GM21367 (cell line): ENCODE results near the gene MAPT.
"Not testable (repeated sequence)": the region's sequence is repeated elsewhere in the genome, so short reads cannot be mapped to it uniquely, and the experiment has no call there.

Source experiments
- ATAC-seq: cut with Tn5 transposase; IDR thresholded peaks from one replicate; pipeline ENCODE4 v1.9.1; 2021; ENCODE audit not compliant: unreplicated experiment

Gene MAPT

DNA sequence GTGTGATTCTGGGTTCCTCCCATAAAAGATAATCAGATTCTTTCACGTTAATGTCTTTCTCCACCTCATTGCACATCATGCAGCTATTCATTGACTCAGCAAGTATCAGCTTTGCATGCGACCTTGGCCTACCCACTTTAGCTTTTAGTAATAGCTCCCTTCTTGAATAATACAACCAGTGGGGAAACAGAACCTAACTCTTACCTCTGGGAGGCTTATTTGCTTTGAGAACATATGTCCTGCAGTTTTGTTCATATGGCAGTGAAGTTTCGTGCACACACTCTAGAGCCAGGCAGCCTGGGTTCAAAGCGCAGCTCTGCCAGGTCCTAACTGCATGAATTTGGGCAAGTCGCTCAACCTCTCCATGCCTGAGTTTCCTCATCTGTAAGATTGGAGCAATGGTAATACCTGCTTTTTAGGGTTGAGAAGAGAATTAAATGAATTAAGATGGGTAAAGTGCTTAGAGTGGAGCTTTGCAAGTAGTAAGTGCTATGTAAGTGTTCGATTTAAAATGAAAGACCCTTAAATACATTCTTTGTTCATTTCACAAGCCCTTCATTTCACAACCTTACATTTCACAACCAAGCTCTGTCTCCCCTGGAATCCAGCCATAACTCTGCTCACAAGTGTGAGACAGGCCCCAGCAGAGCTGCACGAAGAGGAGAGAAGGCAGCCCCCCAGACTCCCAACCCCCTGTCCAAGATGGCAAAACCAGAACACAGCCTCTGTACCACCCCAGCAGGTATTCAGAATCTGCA, 29.3 kb downstream of the MAPT start:
- ATAC-seq: no peak

DNA sequence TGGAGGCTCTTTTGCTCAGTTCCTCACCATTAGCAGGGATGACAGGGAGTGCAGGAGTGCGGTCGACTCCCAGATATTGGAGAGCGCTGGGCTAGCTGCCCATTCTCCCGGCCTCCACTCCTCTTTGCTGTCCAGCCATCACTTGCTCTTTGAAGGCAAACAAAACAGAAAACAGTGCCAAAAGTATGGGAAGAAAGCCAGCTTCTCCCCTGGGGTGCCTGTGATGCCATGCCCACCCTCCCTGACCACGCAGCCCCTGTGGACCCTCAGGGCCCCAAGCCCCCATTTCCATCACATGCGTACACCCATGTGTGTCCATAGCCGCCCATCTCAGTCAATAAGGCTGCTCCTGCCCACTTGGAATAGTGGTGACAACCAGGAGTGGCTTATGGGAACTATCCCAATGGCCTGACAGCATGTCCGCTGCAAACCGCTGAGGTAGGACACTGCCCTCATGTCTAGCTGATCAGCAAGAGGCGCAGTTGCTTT, 30.0 kb downstream of the MAPT start:
- no peak for ATAC-seq

DNA sequence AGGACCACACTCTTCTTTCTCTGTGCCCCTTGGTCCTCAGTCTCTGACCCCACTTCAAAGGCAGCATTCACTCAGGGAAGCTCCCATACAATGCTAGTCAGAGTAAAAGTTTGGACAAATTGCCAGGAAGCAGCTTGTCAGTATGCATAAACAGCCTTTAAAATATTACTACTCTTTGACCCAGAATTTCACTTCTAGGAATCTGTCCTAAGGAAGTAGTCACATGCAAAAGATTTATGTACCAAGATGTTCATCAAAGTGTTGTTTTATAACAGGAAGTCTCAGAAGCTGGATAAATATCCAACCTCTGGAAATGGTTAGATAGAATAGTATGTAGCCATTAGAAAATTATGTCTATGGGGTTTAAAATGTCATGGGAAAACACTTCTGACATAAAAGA, 31.0 kb downstream of the MAPT start:
- ATAC-seq: no peak

DNA sequence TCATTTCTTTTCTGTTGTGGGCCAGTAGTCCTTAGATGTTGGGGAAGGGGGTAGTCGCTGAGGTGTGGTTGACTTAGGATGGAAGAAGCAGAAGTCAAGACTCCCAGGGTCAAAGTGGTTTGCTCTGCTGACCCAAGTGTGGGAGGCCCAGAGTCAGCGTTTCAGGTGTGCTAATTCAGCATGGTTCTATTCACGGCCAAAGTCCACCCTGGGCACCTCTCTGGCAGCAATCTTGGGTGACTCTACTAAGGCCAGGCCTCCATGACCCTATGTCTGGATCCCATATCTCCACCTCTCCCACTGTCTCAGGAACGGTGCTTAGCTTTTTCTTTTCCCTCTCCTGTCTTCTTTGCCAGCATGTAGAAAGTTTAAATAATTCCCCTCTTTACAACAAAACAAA, 32.9 kb downstream of the MAPT start:
- no peak for ATAC-seq

DNA sequence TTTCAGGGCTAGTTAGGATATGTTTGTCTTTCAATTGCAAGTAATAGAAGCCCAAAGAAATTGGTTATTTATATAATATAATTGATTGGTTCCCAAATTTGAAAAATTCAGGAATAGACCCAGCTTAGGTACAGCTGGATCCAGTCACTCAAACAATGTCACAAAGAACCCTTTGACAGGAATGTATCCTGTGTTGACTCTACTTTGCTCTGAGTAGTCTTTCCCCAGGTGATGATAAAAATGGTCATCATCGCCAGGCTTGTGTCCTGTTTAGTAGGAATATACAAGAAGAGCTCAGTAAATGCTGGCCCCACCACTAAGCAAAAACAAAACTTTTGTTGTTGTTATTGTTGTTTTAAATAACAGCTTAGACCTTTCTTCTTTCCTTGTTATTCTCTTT, 35.0 kb downstream of the MAPT start:
- ATAC-seq: no peak

DNA sequence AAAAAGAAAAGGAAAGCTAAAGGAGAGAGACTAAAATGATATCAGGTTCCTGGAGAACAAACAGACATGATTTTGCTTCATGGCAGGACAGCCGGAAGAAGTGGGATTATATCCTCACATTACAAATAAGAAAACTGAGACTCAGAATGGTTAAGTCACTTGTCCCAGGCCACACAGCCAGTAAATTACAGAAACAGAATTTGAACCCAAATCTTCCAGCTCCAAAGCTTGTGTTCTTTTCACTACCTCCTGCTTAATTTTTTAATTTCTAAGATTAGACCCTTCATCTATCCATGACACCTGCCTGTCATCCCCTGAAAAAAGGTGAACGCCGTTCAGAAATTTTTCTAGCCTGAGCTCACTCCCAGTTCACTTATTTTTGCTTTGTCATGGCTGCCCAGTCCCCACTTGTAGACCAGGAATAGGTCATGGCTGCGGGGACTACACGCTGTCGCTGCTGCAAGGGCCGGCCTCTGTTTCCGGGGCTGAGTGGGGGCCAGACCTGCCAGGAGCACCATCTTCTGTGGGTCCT, 36.1 kb downstream of the MAPT start:
- no peak for ATAC-seq

DNA sequence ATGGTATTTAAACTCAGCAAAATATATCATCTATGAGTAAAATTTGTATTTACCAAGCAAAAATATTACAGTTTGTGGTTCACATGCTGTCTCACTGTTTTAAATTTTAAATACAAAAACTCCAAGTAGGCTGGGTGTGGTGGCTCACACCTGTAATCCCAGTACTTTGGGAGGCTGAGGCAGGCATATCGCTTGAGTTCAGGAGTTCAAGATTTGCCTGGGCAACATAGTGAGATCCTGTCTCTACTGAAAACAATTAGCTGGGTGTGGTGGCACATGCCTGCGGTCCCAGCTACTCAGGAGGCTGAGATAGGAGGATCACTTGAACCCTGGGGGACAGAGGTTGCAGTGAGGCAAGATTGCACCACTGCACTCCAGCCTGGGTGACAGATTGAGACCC, 37.3 kb downstream of the MAPT start:
- no peak for ATAC-seq

DNA sequence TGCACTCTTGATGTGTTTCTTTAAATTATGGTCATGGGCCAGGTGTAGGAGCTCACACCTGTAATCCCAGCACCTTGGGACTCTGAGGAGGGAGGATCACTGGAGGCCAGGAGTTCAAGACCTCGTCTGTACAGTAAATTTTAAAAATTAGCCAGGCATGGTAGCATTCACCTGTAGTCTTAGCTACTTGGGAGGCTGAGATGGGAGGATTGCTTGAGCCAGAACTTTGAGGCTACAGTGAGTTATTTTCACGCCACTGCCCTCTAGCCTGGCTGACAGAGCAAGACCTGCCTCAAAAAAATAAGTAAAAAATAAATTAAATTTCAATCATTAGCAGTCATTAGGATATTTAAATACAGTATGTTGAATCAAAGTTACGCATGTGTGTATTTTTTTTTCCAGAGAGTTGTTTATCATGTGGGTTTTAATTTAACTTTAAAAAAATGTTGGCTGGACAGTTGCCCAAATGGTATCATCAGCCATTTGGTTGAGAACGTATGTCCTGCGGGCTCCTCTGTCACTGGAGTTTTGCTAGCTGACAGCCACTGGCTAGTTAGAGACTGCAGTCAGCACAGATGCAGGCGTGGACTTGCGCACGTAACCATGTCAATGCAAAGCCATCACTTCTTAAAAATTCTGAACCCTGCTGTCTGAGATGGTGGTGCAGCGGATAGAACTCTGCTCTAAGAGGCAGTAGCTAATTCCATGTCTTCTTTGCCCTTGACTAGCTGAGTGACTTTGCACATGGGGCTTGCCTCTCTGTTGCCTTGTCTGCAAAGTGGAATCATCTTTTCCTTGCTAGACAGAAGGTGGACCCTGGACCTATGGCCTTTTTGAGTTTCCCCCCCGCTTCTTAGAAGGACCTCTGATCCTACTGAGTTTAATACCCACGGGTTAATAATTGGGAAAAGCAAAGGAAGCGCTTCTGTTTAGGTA, 40.0 kb downstream of the MAPT start:
- ATAC-seq: no peak

DNA sequence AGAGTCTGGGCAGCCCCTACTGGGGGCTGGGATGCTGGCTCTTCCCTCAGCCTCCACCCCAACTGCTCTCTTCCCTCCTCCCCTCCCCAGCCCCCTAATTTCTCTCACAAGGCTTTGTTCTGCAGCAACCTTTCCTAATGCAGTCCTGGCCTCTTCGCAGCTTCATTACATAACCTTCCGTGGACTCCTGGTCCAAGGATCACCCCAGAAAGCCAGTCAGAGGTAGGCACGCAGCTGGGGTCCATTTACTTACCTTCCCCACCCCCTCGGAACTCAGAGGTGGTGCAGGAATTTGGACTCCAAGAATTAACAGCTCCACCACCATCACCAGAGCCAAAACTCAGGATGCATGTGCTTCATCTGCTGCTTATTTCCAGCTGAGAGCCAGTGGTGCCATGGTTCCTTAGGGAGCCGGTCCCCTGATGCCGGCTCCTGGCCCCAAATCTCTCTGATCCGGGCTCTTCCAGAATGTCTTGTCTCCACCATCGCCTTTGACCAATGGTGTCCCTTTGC, 40.9 kb downstream of the MAPT start:
- ATAC-seq: no peak

DNA sequence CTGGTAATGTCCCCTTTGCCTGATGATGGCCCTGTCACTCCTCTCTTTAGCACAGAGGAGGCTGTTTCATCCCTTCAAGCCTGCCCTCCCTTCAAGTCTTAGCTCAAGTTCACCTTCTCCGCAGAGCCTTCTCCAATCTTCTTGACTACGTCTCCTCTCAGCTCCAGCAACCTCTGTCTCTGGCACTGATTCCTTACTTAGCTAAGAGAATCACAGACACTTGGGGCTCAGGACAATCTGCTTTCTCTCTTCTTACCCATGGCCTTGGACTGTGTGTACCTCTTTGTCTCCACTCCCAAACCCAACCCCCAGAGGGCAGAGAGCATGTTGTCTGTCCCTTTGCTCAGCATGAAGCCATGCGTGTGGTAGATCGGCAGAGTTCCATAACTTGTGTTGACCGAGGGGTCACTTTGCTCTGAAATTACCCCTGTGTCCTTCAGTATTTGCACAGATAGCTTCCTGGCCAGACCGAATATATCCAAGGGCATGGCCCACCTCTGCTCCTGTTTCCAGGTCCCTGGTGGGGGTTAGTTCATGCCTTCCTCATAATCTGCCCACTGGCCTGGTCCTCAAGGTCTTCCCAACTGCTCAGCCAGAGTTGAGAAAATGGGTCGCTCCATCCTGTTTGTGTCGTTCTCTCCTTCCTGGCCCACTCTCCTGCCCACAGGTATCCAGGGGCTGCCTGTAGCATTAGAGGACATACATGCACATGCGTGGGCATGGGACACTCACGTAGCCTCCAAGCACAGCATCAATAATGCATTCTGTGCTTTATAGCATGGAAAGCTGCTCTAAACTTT, 41.6 kb downstream of the MAPT start:
- no peak for ATAC-seq

DNA sequence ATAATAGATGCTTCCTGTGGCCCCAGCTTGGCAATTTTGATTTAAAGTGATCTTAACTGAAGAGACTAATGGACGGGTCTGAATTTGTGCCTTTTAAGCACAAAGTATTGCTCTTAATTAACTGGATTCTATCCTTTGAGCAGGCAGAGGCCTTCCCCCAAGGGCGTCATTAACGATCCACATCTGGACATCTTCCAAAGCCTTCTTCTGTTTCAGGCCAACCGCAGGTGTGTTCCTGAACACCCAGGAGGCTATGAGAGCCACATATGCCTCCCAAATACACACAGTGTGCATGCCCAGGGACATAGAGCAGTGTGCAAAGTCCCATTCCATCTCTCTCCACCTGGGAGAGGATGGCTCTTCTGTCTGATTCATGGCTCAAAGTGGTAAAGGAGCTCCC, 42.3 kb downstream of the MAPT start:
- ATAC-seq: no peak

DNA sequence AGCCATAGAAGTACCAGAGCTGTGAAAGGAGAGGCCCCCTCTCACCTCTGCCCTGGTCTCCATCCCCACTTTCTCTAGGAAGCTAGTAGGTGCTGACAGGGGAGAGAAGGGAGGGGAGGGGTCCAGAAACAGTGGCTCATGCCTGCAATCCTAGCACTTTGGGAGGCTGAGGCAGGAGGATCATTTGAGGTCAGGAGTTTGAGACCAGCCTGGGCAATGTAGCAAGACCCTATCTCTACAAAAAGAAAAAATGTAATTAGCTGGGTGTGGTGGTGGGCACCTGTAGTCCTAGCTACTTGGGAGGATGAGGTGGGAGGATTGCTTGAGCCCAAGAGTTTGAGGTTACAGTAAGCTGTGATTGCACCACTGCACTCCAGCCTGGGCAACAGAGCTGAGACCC, 42.8 kb downstream of the MAPT start:
- not testable (repeated sequence) for ATAC-seq

DNA sequence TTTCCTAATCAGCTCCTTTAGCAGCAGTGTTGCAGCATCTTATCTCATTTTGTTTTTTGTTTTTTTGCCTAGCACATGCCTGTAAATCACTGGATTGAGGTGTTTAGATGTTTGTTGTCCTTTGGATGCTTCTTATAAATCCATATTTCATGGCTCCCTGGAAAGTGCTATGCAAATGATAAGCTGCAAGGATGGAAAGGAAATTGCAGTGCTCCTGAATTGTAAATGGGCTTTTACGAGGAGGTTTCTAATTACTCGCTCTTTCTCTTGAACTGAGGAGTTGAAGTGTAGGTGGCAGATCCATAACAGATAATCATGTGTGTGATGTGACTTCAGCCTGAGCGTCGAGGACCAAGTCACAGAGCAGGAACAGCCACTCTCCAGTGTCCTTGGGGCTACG, 45.0 kb downstream of the MAPT start:
- no peak for ATAC-seq

DNA sequence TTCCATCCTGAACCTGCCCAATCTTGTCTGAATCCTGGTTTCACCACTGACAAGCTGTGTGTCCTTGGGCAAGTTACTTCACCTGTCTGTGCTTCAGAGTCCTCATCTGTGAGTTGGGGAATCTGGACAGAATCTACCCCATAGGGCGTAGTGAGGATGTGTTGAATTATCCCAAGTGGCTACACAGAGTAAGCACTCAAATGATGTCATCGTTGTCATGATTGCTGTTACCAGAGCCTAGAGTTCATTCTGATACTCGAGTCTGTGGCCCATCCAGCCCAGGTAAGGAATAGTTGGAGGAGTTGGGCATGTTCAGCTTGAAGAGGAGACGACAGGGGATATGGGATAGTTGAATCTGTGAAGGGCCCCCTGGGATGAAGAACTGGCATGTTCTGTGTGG, 45.9 kb downstream of the MAPT start:
- no peak for ATAC-seq

DNA sequence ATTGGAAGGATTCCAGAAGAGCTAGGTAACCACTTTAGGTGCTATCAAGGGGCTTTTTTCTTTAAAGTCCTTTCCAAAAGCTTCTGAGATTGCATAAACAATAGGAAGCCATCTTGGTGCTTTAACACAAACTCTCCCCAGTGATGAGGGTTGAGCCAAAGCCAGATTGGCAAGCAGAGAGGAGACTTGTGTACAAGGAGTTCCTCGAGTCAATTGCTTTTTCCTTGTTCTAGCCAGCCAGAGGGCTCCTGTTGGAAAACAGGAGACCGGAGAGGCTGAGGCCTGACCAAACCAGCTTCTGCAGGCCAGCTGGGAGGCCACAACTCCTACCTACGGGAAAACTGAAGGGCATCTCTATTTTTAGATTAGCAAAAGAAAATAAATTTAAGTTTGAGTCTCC, 46.5 kb downstream of the MAPT start:
- no peak for ATAC-seq

DNA sequence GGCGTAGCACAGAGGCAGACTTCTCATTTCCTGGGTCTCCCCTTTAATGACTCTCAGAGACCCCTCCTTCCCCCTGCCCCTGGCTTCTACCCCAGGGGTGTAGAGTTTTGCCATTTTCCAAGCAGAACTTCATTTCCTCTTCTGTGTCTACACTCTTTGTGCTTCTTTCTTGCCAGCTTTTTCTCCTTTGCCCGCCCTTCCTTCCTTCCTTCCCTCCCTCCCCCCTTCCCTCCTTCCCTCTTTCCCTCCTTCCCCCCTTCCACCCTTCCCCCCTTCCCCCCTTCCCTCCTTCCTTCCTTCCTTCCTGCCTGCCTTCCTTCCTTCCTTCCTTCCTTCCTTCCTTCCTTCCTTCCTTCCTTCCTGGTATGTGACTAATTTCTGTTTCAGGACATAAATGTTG, 47.0 kb downstream of the MAPT start:
- ATAC-seq: no peak

DNA sequence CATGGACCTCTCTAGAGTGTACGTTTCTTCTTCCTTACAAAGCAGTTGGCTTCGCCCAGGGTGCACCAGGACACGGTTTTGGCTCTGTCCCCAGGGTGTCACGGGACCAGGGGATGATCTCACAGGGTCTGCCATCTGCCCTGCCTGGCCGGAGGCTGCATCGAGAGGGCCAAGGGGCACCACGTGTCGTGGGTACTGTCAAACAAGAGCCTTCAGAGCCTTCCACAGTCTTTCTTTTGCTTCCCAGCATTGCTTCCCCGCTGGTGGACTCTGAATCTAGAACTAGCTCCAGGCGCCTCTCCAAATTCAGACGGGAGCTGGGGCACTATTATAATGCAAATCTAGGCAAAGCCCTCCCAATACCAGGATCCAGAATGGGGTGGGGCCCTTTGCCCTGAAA, 47.9 kb downstream of the MAPT start:
- no peak for ATAC-seq

DNA sequence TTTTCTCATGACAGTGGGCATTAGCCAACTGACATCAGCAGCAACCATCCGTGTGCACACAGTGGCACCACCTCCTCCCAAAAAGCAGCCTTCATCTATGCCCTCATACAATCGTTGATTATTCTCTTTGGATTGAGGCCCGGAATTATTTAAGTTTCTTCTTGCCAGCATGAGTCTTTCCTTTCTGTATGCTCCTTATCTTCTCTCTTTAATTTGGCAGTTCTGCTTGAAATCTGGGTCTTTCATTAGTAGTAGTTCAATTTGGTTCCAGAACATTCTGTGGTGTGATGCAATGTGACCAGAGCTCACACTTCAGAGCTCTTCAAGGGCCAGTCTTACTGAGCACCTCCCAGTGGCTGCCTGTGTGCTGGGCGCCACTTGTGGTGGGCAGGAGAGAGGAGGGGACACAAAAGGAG, 52.5 kb downstream of the MAPT start:
- ATAC-seq: no peak

DNA sequence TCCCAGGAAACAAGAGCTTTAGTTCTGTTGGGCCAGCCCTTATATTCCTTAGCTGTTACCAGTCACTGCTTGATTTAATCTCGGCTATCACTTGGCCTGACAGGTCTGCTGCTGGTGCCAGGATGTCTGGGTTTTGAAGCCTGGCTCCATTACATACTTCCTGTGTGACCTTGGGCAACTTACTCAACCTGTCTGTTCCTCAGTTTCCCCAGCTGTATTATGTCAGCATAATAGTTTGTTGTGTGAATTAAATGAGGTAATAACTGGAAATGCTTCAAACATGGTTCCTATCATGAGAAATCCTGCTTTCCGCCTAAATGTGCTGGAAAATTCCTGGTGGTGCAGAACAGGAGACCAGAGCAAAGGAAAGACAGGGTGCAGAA, 54.1 kb downstream of the MAPT start:
- no peak for ATAC-seq

DNA sequence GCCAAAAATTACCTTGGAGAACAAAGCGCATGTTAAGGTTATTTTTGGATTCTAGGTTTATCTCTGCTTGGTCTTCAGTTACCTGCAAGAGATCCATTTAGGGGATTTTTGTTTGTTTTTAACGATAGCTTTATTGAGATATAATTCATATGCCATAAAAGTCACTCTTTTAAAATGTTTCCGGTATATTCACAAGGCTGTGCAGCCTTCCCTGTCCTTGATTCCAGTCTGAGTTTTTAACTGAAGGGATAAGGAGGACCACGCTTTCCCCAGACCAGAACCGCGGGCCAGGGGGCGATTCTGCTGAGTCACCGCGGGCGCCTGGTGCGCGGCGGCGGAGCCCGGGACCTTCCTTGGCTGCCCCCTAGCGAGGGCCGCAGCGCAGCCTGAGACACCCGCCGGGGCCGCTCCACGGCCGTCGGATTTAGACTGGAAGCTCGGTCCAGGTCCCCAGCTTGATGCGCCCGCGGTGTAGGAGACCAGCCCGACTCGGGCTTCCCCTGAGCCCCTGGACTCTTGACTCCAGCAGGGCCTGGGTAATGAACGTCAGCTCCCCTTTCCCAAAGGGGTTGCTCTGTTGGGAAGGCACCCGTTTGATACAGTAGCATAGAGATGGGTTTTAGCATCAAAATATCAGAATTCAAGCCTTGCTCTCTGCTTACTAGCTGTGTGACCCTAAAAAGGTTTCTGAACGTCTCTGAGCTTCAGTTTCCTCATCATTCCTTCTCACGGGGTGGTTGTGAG, 54.7 kb downstream of the MAPT start:
- ATAC-seq: no peak
